Endodermal cell (in vitro differentiated cells): Measurements from ENCODE around the gene SLC13A3. TPM values are rescaled to one million over a fixed set of nuclear protein-coding genes. Genes with fewer than 3 reads are reported as not detected.

Experiments used
- DNase-seq: peaks from one replicate; pipeline ENCODE4 v3.0.0-alpha.2; 2017
- H3K27ac ChIP-seq: 2 replicates; pipeline ENCODE4 v1.5.1; 2013; ENCODE audit warnings: mild to moderate bottlenecking, low read depth, low read length, moderate library complexity
- H3K27me3 ChIP-seq: 2 replicates; pipeline ENCODE4 v1.6.1; 2013; ENCODE audit warnings: mild to moderate bottlenecking, low read length, moderate library complexity; ENCODE audit not compliant: insufficient read depth, control insufficient read depth, poor library complexity, severe bottlenecking
- H3K36me3 ChIP-seq: 2 replicates; pipeline ENCODE4 v1.7.0; 2013; ENCODE audit warnings: mild to moderate bottlenecking, low read length, moderate library complexity; ENCODE audit not compliant: control insufficient read depth, insufficient read depth
- H3K4me1 ChIP-seq: one replicate; pipeline ENCODE4 v1.7.0; 2013; ENCODE audit warnings: low read length; ENCODE audit not compliant: control insufficient read depth, insufficient read depth
- H3K4me3 ChIP-seq: 2 replicates; pipeline ENCODE4 v1.5.1; 2013; ENCODE audit warnings: mild to moderate bottlenecking, low read length, moderate library complexity
- H3K9ac ChIP-seq: 2 replicates; pipeline ENCODE4 v1.6.1; 2013; ENCODE audit warnings: mild to moderate bottlenecking, low read length, moderate library complexity; ENCODE audit not compliant: poor library complexity, severe bottlenecking; ENCODE audit errors: extremely low read depth
- H3K9me3 ChIP-seq: 2 replicates; pipeline ENCODE4 v1.6.1; 2013; ENCODE audit warnings: mild to moderate bottlenecking, low read length, moderate library complexity; ENCODE audit not compliant: control insufficient read depth
- H3K27ac Mint-ChIP-seq: 2 replicates; pipeline ENCODE4 v1.8.0; 2020; ENCODE audit warnings: mixed read lengths
- H3K27me3 Mint-ChIP-seq: 2 replicates; pipeline ENCODE4 v1.8.0; 2021; ENCODE audit warnings: mild to moderate bottlenecking, mixed read lengths; ENCODE audit not compliant: insufficient read depth
- H3K36me3 Mint-ChIP-seq: 2 replicates; pipeline ENCODE4 v1.8.0; 2020; ENCODE audit warnings: low read depth, mixed read lengths
- H3K4me1 Mint-ChIP-seq: 2 replicates; pipeline ENCODE4 v1.8.0; 2020; ENCODE audit warnings: mixed read lengths
- H3K4me3 Mint-ChIP-seq: 2 replicates; pipeline ENCODE4 v1.8.0; 2020; ENCODE audit warnings: mild to moderate bottlenecking, moderate library complexity, mixed read lengths
- H3K9me3 Mint-ChIP-seq: 2 replicates; pipeline ENCODE4 v1.8.0; 2020; ENCODE audit warnings: mild to moderate bottlenecking, mixed read lengths
- WGBS, 2 experiments: methylation state at CpG; one replicate each; pipeline versions ENCODE4 v1.1.5 to v1.1.7; 2013; ENCODE audit warnings: missing lambda C conversion rate in 2 of 2, mixed read lengths in 1 of 2; ENCODE audit not compliant: insufficient coverage in 1 of 2, insufficient read length in 1 of 2; 5-methylcytosine and 5-hydroxymethylcytosine counted together
- total RNA-seq, 2 donors: library from RNA; stranded (reverse); fragmentation: NEBNext Ultra II Directional in 1 of 2; extraction: Animal tissue kit (Norgen Biotek cat#: 25700) in 1 of 2; gene quantifications; 2 replicates in 1 of 2; 3 replicates in 1 of 2; pipeline ENCODE4 v1.2.1, GENCODE V29; 2021
- TF ChIP-seq, protein P1 (sequence below): fragments of 200-600 bp; sonication (generic); conservative IDR thresholded peaks from 2 replicates; pipeline ENCODE4 v1.5.0; 2021; ENCODE audit warnings: antibody characterized with exemption, mild to moderate bottlenecking

Gene SLC13A3
- total RNA-seq, 2 donors from 2014 or later = 7.3 to 9.0 TPM

DNA sequence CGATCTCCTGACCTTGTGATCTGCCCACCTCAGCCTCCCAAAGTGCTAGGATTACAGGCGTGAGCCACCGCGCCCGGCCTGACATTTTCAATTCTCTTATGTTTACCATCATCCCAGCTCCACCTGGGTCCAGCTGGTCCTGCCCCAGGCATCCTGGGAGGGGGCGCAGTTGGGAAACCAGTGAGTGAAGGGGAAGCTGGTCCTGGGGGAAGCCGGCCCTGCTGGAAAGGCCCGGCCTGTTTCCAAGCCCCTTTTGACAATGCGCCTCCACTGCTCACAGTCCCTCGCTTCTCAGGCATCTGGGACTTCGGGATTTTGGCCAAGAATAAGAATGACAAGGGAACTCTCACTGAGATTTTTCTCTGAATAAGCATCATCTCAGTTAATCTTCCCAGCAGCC lies 14.2 kb downstream of the SLC13A3 start:
- Histone ChIP-seq H3K27me3 (peaks cover 25% of the 10 kb centered on the region), H3K9me3 (no peaks in the 10 kb centered on the region), H3K36me3 (no peaks in the 10 kb centered on the region), H3K9ac (no peak overlapping the region), H3K27ac (no peak overlapping the region), H3K4me1 (peaks cover 1% of the 10 kb centered on the region), H3K4me3 (no peak overlapping the region)
- TF ChIP-seq, protein P1, sequence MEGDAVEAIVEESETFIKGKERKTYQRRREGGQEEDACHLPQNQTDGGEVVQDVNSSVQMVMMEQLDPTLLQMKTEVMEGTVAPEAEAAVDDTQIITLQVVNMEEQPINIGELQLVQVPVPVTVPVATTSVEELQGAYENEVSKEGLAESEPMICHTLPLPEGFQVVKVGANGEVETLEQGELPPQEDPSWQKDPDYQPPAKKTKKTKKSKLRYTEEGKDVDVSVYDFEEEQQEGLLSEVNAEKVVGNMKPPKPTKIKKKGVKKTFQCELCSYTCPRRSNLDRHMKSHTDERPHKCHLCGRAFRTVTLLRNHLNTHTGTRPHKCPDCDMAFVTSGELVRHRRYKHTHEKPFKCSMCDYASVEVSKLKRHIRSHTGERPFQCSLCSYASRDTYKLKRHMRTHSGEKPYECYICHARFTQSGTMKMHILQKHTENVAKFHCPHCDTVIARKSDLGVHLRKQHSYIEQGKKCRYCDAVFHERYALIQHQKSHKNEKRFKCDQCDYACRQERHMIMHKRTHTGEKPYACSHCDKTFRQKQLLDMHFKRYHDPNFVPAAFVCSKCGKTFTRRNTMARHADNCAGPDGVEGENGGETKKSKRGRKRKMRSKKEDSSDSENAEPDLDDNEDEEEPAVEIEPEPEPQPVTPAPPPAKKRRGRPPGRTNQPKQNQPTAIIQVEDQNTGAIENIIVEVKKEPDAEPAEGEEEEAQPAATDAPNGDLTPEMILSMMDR = no peak
- H3K36me3 Mint-ChIP-seq = no peaks in the 10 kb centered on the region
- no peak overlapping the region for H3K4me3 Mint-ChIP-seq
- no peak for DNase-seq
- peaks cover 24% of the 10 kb centered on the region for H3K27me3 Mint-ChIP-seq
- H3K9me3 Mint-ChIP-seq = peaks cover 3% of the 10 kb centered on the region
- 90 to 94% methylated on average over 5 to 11 of the region's 11 CpGs for WGBS, 2 experiments
- no peak overlapping the region for H3K27ac Mint-ChIP-seq
- peaks cover 6% of the 10 kb centered on the region for H3K4me1 Mint-ChIP-seq

DNA sequence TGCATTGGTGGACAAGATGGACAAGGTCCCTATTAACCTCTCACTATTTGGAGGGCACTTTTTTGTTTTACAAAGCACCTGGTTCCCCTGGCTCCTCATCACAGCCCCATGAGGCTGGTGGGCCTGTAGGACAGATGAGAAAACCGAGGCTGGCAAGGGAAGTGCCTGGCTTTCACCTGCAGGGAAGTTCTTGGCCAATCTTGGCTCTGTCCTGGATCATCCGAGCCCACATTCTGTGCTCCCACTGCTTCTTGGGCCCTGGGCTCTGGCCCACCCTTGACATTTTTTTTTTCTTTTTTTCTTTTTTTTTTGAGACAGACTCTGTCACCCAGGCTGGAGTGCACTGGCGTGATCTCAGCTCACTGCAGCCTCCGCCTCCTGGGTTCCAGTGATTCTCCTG lies 14.7 kb downstream of the SLC13A3 start:
- Histone ChIP-seq H3K36me3 (no peaks in the 10 kb centered on the region), H3K27me3 (peaks cover 20% of the 10 kb centered on the region), H3K4me1 (peaks cover 6% of the 10 kb centered on the region), H3K9ac (no peak overlapping the region), H3K27ac (no peak overlapping the region), H3K4me3 (no peak overlapping the region), H3K9me3 (no peaks in the 10 kb centered on the region)
- no peak for DNase-seq
- Mint-ChIP-seq H3K36me3 (no peaks in the 10 kb centered on the region), H3K4me1 (peaks cover 9% of the 10 kb centered on the region), H3K27me3 (peaks cover 18% of the 10 kb centered on the region), H3K9me3 (peaks cover 3% of the 10 kb centered on the region), H3K27ac (no peak overlapping the region), H3K4me3 (no peak overlapping the region)
- TF ChIP-seq, protein P1 = no peak
- 82 to 93% methylated on average over 2 to 4 of the region's 4 CpGs for WGBS, 2 experiments

DNA sequence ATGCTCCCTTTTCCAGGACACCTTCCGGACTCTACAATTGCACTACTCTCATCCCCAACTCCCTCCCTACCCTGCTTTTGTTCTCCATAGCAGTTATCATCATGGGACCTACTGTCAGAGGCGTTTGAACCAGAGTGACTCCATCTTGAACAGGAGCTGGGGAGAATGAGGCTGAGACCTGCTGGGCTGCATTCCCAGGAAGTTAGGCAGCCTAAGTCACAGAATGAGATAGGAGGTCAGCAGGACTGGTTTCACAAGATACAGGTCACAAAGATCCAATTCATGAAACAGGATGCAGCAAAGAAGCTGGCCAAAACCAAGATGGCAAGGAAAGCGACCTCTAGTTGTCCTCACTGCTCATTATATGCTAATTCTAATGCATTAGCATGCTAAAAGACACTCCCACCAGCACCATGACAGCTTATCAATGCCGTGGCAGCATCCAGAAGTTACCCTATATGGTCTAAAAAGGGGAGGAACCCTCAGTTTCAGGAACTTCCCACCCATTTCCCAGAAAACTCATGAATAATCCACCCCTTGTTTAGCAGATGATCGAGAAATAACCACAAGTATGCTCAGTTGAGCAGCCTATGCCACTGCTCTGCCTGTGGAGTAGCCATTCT lies 15.6 kb downstream of the SLC13A3 start:
- peaks cover 12% of the 10 kb centered on the region for H3K27me3 Mint-ChIP-seq
- DNase-seq = no peak
- no peak overlapping the region for H3K27ac ChIP-seq
- no peak overlapping the region for H3K9ac ChIP-seq
- H3K9me3 Mint-ChIP-seq = peaks cover 3% of the 10 kb centered on the region
- H3K4me3 ChIP-seq = no peak overlapping the region
- H3K36me3 ChIP-seq = no peaks in the 10 kb centered on the region
- peaks cover 14% of the 10 kb centered on the region for H3K4me1 Mint-ChIP-seq
- no peak overlapping the region for H3K27ac Mint-ChIP-seq
- H3K4me1 ChIP-seq = peaks cover 13% of the 10 kb centered on the region
- H3K9me3 ChIP-seq = peaks cover under 1% of the 10 kb centered on the region
- H3K4me3 Mint-ChIP-seq = no peak overlapping the region
- peaks cover 11% of the 10 kb centered on the region for H3K27me3 ChIP-seq
- no peaks in the 10 kb centered on the region for H3K36me3 Mint-ChIP-seq
- WGBS, 2 experiments = 90 to 92% methylated on average over 4 to 5 of the region's 5 CpGs
- TF ChIP-seq, protein P1 = no peak
